HepG2 (cell line): ENCODE results near the gene FJX1. TPM values are rescaled to one million over a fixed set of nuclear protein-coding genes. Genes with fewer than 3 reads are reported as not detected.

Experiments
- CREB3 ChIP-seq: sonication (generic); formaldehyde crosslinking; IDR thresholded peaks from 2 replicates; pipeline ENCODE4 v1.5.0; 2020; ENCODE audit warnings: missing genetic modification reagents
- DBP ChIP-seq: sonication (generic); formaldehyde crosslinking; IDR thresholded peaks from 2 replicates; pipeline ENCODE4 v1.4.0; 2020; ENCODE audit warnings: missing genetic modification reagents; ENCODE audit errors: not compliant biosample characterization
- ERF ChIP-seq: IDR thresholded peaks from 2 replicates; pipeline ENCODE4 v1.6.1; 2018; ENCODE audit warnings: missing biosample characterization, missing genetic modification reagents
- ETV5 ChIP-seq: IDR thresholded peaks from 2 replicates; pipeline ENCODE4 v1.6.1; 2018; ENCODE audit warnings: missing biosample characterization, missing genetic modification reagents, inconsistent platforms, borderline replicate concordance
- HMGXB3 ChIP-seq: sonication (generic); formaldehyde crosslinking; IDR thresholded peaks from 2 replicates; pipeline ENCODE4 v1.4.0; 2020; ENCODE audit warnings: missing genetic modification reagents, borderline replicate concordance
- KLF12 ChIP-seq: sonication (generic); formaldehyde crosslinking; IDR thresholded peaks from 2 replicates; pipeline ENCODE4 v1.4.0; 2020; ENCODE audit warnings: missing genetic modification reagents, borderline replicate concordance
- SP5 ChIP-seq: IDR thresholded peaks from 2 replicates; pipeline ENCODE4 v1.6.1; 2016; ENCODE audit warnings: low read depth, borderline replicate concordance
- XBP1 ChIP-seq: sonication (generic); formaldehyde crosslinking; IDR thresholded peaks from 2 replicates; pipeline ENCODE4 v1.5.0; 2020; ENCODE audit warnings: missing genetic modification reagents
- ZBTB40 ChIP-seq, 2 experiments: fragments of 450-650 bp in 1 of 2; sonication (generic) in 1 of 2; formaldehyde crosslinking in 1 of 2; IDR thresholded peaks; 2 replicates each; pipeline versions ENCODE4 v1.6.1 to v1.8.0; 2016 to 2022; ENCODE audit warnings: antibody characterized with exemption in 1 of 2, mild to moderate bottlenecking in 1 of 2, missing genetic modification reagents in 1 of 2
- ZMAT5 ChIP-seq: sonication (generic); formaldehyde crosslinking; IDR thresholded peaks from 2 replicates; pipeline ENCODE4 v1.5.0; 2020; ENCODE audit warnings: mild to moderate bottlenecking, low read depth, missing genetic modification reagents, borderline replicate concordance
- ZNF282 ChIP-seq: fragments of 450-650 bp; IDR thresholded peaks from 2 replicates; pipeline ENCODE4 v1.6.1; 2018; ENCODE audit not compliant: partially characterized antibody
- ZNF589 ChIP-seq: sonication (generic); formaldehyde crosslinking; conservative IDR thresholded peaks from 2 replicates; pipeline ENCODE4 v1.8.0; 2022; ENCODE audit warnings: mild to moderate bottlenecking, moderate library complexity, missing genetic modification reagents
- polyA plus RNA-seq, 8 experiments: library from polyadenylated mRNA; depleted of rRNA in 3 of 8; stranded (reverse) in 7 of 8; unstranded in 1 of 8; fragments of >200 nt; fragmentation: Illumina TruSeq in 4 of 8; extraction: Trizol in 4 of 8; gene quantifications; 2 replicates each; pipeline versions ENCODE4 v1.2.1 to v1.2.3, GENCODE V29; 2011 to 2016; ENCODE audit warnings: low read depth in 4 of 8, missing spikeins in 1 of 8, mixed read lengths in 1 of 8; ENCODE audit not compliant: insufficient read depth in 1 of 8
- total RNA-seq, 5 experiments: library from RNA; depleted of rRNA; stranded (reverse); fragments of >200 nt; fragmentation: Illumina TruSeq; extraction: Trizol; gene quantifications; 2 replicates each; pipeline ENCODE4 v1.2.3, GENCODE V29; 2016; ENCODE audit warnings: low read depth in 1 of 5

FJX1 gene
- total and polyA plus RNA-seq, 2 of the 13 experiments (the other 11 are each of a cell fraction or from before 2014, with no cell fraction given), result 0.40 to 0.82 TPM

- peak; percentile 23; the same call in 1 of the 2 replicates for TF ChIP-seq SP5 (CRISPR knock-in tag)
- peak; percentile 65 for TF ChIP-seq HMGXB3 (CRISPR knock-in tag)
- TF ChIP-seq ERF (CRISPR knock-in tag), result peak; percentile 75
- TF ChIP-seq ZBTB40 (IDR thresholded peaks at IDR 0.05), result no peak
- TF ChIP-seq ZBTB40 (CRISPR knock-in tag; IDR thresholded peaks at IDR 0.05), result peak; percentile 95
- TF ChIP-seq ZNF589, result peak; percentile 98
- no peak; the same call in 1 of the 2 replicates for TF ChIP-seq ZMAT5 (CRISPR knock-in tag)
- peak; percentile 95 for TF ChIP-seq DBP (CRISPR knock-in tag)
- no peak for TF ChIP-seq ZNF282
- TF ChIP-seq XBP1 (CRISPR knock-in tag), result peak; percentile 71
- peak; percentile 93 for TF ChIP-seq KLF12 (CRISPR knock-in tag)
- TF ChIP-seq CREB3 (CRISPR knock-in tag), result peak; percentile 97
- TF ChIP-seq ETV5 (CRISPR knock-in tag), result peak; percentile 29
Observed at GRCh38 chr11:35662649-35663407, 44.6 kb downstream of the FJX1 start, which contains the start of gene TRIM44 (continued).
